GM12878 (cell line): ENCODE results near the gene MESP2. TPM values are rescaled to one million over a fixed set of nuclear protein-coding genes. Genes with fewer than 3 reads are reported as not detected.

Experiments
- ATAC-seq: fragments of 200-7000 bp; cut with Tn5 transposase; 3 replicates; pipeline ENCODE4 v1.9.1; 2020; ENCODE audit warnings: mild to moderate bottlenecking, moderate library complexity
- BruUV-seq: library from RNA; stranded (reverse); fragments of 400-500 nt; replicated peaks from 2 replicates; lab custom pipeline; 2021; lab: Mats Ljungman, UMichigan
- CTCF ChIA-PET: fragments of 300-600 bp; sonication (Branson Sonifier 250); formaldehyde crosslinking; extraction: SDS; loops from one replicate; lab custom pipeline; 2021; ENCODE audit warnings: inconsistent platforms; lab: Yijun Ruan, JAX
- POLR2A ChIA-PET: fragments of 350-600 bp; formaldehyde crosslinking; extraction: SDS; loops from one replicate; lab custom pipeline; 2021; ENCODE audit warnings: inconsistent platforms; lab: Charles Lee
- RAD21 ChIA-PET: fragments of 300-600 bp; sonication (Branson Sonifier 250); formaldehyde crosslinking; loops from one replicate; lab custom pipeline; 2023; ENCODE audit warnings: antibody characterized with exemption; ENCODE audit not compliant: unreplicated experiment; lab: Charles Lee
- SMC1A ChIA-PET: fragments of 300-600 bp; sonication (Branson Sonifier 250); formaldehyde crosslinking; loops from one replicate; lab custom pipeline; 2023; ENCODE audit not compliant: unreplicated experiment, uncharacterized antibody; lab: Charles Lee
- DNase-seq: peaks from one replicate; pipeline ENCODE4 v3.0.0-alpha.2; 2011; ENCODE audit warnings: low read depth, low spot score
- FAIRE-seq: peaks from 3 replicates; lab custom pipeline; 2011; peaks lifted over from hg19 to GRCh38; lab: Jason Lieb, UNC
- H2AFZ ChIP-seq: 2 replicates; pipeline ENCODE4 v1.6.0; 2011; ENCODE audit warnings: low read depth, low read length, control low read depth; ENCODE audit not compliant: control insufficient read depth
- H3K27ac ChIP-seq: 2 replicates; pipeline ENCODE4 v1.5.1; 2011; ENCODE audit warnings: control low read depth; ENCODE audit not compliant: control insufficient read depth, insufficient read depth
- H3K27me3 ChIP-seq, 2 experiments: replicated peaks in 1 of 2; 2 replicates each; pipeline versions ENCODE4 v1.6.0 to v1.6.1; 2011; ENCODE audit warnings: low read length in 1 of 2; ENCODE audit not compliant: control insufficient read depth in 2 of 2, insufficient read depth in 2 of 2
- H3K36me3 ChIP-seq, 2 experiments: 2 replicates each; pipeline ENCODE4 v1.5.1; 2011; ENCODE audit warnings: low read length in 1 of 2; ENCODE audit not compliant: control insufficient read depth in 2 of 2, insufficient read depth in 2 of 2
- H3K4me1 ChIP-seq: 2 replicates; pipeline ENCODE4 v1.6.1; 2011; ENCODE audit warnings: mild to moderate bottlenecking, low read length, moderate library complexity, mixed read lengths; ENCODE audit not compliant: control insufficient read depth, insufficient read depth
- H3K4me2 ChIP-seq: 2 replicates; pipeline ENCODE4 v1.6.0; 2011; ENCODE audit warnings: control low read depth; ENCODE audit not compliant: control insufficient read depth, insufficient read depth
- H3K4me3 ChIP-seq: fragments of 200-600 bp; sonication (generic); 2 replicates; pipeline ENCODE4 v1.5.1; 2016
- H3K79me2 ChIP-seq: 2 replicates; pipeline ENCODE4 v1.6.0; 2011; ENCODE audit warnings: low read length; ENCODE audit not compliant: control insufficient read depth, insufficient read depth
- H3K9ac ChIP-seq: 2 replicates; pipeline ENCODE4 v1.8.0; 2011; ENCODE audit warnings: low read length, control low read depth, mixed read lengths; ENCODE audit not compliant: control insufficient read depth, insufficient read depth
- H3K9me3 ChIP-seq: replicated peaks from 3 replicates; pipeline ENCODE4 v1.5.1; 2011; ENCODE audit warnings: mild to moderate bottlenecking, low read length; ENCODE audit not compliant: control insufficient read depth, insufficient read depth
- H4K20me1 ChIP-seq: 2 replicates; pipeline ENCODE4 v1.6.0; 2011; ENCODE audit not compliant: control insufficient read depth, insufficient read depth
- CEBPB ChIP-seq, 2 experiments: fragments of 150-350 bp in 1 of 2; IDR thresholded peaks; 2 replicates each; pipeline ENCODE4 v1.6.1; 2012 to 2014; ENCODE audit warnings: low read depth in 2 of 2, low read length in 2 of 2, borderline replicate concordance in 1 of 2, inconsistent platforms in 1 of 2
- FOXM1 ChIP-seq: IDR thresholded peaks from 2 replicates; pipeline ENCODE4 v1.6.1; 2012; ENCODE audit warnings: low read depth, mild to moderate bottlenecking, inconsistent platforms, low read length, moderate library complexity
- IKZF1 ChIP-seq: fragments of 450-650 bp; conservative IDR thresholded peaks from 2 replicates; pipeline ENCODE4 v1.6.1; 2017; ENCODE audit warnings: antibody characterized with exemption, mild to moderate bottlenecking
- MTA3 ChIP-seq: IDR thresholded peaks from 2 replicates; pipeline ENCODE4 v1.6.1; 2012; ENCODE audit warnings: low read length, inconsistent platforms, borderline replicate concordance
- POLR2A ChIP-seq: IDR thresholded peaks from 2 replicates; pipeline ENCODE4 v1.6.1; 2011; ENCODE audit warnings: low read depth, mild to moderate bottlenecking, low read length
- STAT1 ChIP-seq: fragments of 450-650 bp; conservative IDR thresholded peaks from 2 replicates; pipeline ENCODE4 v1.6.1; 2014; ENCODE audit warnings: antibody characterized with exemption, mild to moderate bottlenecking
- SUZ12 ChIP-seq: fragments of 200-600 bp; sonication (generic); IDR thresholded peaks from one replicate; pipeline ENCODE4 v1.6.1; 2018; ENCODE audit warnings: antibody characterized with exemption, mild to moderate bottlenecking; ENCODE audit not compliant: unreplicated experiment
- WGBS: methylation state at CpG from one replicate; pipeline ENCODE4 v1.1.6; 2016; ENCODE audit warnings: low lambda C conversion rate; ENCODE audit not compliant: insufficient replicate concordance, insufficient coverage; ENCODE audit errors: missing lambda C conversion rate; 5-methylcytosine and 5-hydroxymethylcytosine counted together
- in situ Hi-C: fragments of 300-500 bp; cut with MboI; formaldehyde crosslinking; loops from 9 replicates; pipeline ENCODE4 v1.14.3; 2018; ENCODE audit warnings: mixed read lengths
- intact Hi-C: fragments of 100-400 bp; cut with micrococcal nuclease; formaldehyde crosslinking; loops from one replicate; pipeline ENCODE4 v1.14.2; 2022; ENCODE audit not compliant: unreplicated experiment
- polyA plus RNA-seq, 11 experiments: library from polyadenylated mRNA; depleted of rRNA in 4 of 11; unstranded in 6 of 11; stranded (reverse) in 5 of 11; fragments of >200 nt; fragmentation: Nextera tagmentation in 4 of 11; fragmentation: Illumina TruSeq in 1 of 11; extraction: Ambion mirVana in 4 of 11; extraction: Trizol in 1 of 11; gene quantifications; 1 replicate in 1 of 11; 2 replicates in 10 of 11; pipeline versions ENCODE4 v1.2.1 to v1.2.3, GENCODE V29; 2011 to 2016; ENCODE audit warnings: inconsistent platforms in 2 of 11, missing spikeins in 2 of 11, low read depth in 1 of 11
- total RNA-seq, 4 experiments: library from RNA; depleted of rRNA in 3 of 4; stranded (reverse); fragments of >200 nt in 3 of 4; fragmentation: Illumina TruSeq in 1 of 4; extraction: Trizol in 1 of 4; gene quantifications; 2 replicates each; pipeline versions ENCODE4 v1.2.1 to v1.2.3, GENCODE V29; 2013 to 2021
- TF ChIP-seq, protein P1 (sequence below): IDR thresholded peaks from 2 replicates; pipeline ENCODE4 v1.6.1; 2011; ENCODE audit warnings: mild to moderate bottlenecking, low read depth, low read length, moderate library complexity; ENCODE audit not compliant: insufficient replicate concordance
- TF ChIP-seq, protein P2 (sequence below): fragments of 450-650 bp; IDR thresholded peaks from 2 replicates; pipeline ENCODE4 v1.6.1; 2017; ENCODE audit warnings: mild to moderate bottlenecking, moderate library complexity
- TF ChIP-seq, protein P3 (sequence below): IDR thresholded peaks from 2 replicates; pipeline ENCODE4 v1.6.1; 2011; ENCODE audit warnings: low read depth, low read length, improper control_type of control experiment, borderline replicate concordance
- TF ChIP-seq, protein P4 (sequence below): fragments of 450-650 bp; formaldehyde crosslinking; IDR thresholded peaks from 2 replicates; pipeline ENCODE4 v1.4.0; 2022; ENCODE audit warnings: mild to moderate bottlenecking, moderate library complexity
- TF ChIP-seq, protein P5 (sequence below): fragments of 150-350 bp; IDR thresholded peaks from 2 replicates; pipeline ENCODE4 v1.6.1; 2014; ENCODE audit warnings: mild to moderate bottlenecking, low read depth, low read length

Gene MESP2
- total and polyA plus RNA-seq, 10 of the 15 experiments (the other 5 are each of a cell fraction or from before 2014, with no cell fraction given), result 0.04 TPM; not detected in 9

DNA sequence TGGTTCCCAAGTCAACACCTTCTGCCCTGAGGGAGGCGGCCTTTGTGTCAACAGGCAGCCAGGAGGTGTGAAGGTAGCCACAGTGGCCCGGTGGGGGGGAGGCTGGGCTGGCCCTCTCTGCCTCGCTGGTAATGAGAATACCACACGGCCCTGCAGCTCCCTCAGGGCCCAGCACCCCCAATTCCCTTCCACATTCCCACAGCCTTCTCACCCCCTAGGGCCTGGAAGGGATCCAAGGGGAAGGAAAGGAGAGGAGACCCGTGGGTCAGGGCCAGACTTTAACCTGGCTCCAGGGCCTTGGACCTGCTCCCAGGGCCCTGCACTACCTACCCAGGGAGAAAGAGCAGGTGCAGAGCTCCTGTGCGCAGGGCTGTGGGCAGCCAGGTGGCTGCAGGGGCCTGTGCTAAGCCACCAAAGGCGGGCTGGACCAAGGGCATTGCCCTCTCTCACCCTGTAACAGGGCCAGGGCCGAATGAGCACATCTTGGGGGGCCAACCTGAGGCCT, 8.7 kb upstream of the MESP2 start:
- POLR2A ChIA-PET, result no interaction called here
- no TSS peak for BruUV-seq
- H3K27me3 ChIP-seq, result no peaks in the 10 kb centered on the region
- SMC1A ChIA-PET, result no interaction called here
- H3K9ac ChIP-seq, result no peak overlapping the region
- in situ Hi-C loops (no loop called here), intact Hi-C loops (loop anchor here (10.0 kb wide), 1 partner anchor 317 kb away; no protein-coding TSS in a partner anchor)
- H3K4me3 ChIP-seq, result no peak overlapping the region
- RAD21 ChIA-PET, result interaction anchor here (2.5 kb wide), 1 partner anchor 107 kb away, joined by 10 read pairs; no protein-coding TSS in a partner anchor
- no peak overlapping the region for H2AFZ ChIP-seq
- no peaks in the 10 kb centered on the region for H4K20me1 ChIP-seq
- no peaks in the 10 kb centered on the region for H3K36me3 ChIP-seq
- 43% methylated on average over 7 of the region's 8 CpGs for WGBS
- no peaks in the 10 kb centered on the region for H3K9me3 ChIP-seq
- no peak overlapping the region for H3K4me2 ChIP-seq
- FAIRE-seq, result no peak
- no peaks in the 10 kb centered on the region for H3K79me2 ChIP-seq
- CTCF ChIA-PET, result interaction anchor here (1.2 to 2.5 kb wide), 2 partner anchors 107 to 204 kb away, joined by 3 to 14 read pairs; no protein-coding TSS in a partner anchor
- DNase-seq, result no peak
- no peak; the same call in 2 of the 3 replicates for ATAC-seq
- no peak overlapping the region for H3K27ac ChIP-seq
- no peaks in the 10 kb centered on the region for H3K4me1 ChIP-seq
- no peak for TF ChIP-seq IKZF1
- TF ChIP-seq STAT1, result no peak
- TF ChIP-seq FOXM1, result no peak
- TF ChIP-seq, protein P1, sequence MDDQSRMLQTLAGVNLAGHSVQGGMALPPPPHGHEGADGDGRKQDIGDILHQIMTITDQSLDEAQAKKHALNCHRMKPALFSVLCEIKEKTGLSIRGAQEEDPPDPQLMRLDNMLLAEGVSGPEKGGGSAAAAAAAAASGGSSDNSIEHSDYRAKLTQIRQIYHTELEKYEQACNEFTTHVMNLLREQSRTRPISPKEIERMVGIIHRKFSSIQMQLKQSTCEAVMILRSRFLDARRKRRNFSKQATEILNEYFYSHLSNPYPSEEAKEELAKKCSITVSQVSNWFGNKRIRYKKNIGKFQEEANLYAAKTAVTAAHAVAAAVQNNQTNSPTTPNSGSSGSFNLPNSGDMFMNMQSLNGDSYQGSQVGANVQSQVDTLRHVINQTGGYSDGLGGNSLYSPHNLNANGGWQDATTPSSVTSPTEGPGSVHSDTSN, result no peak
- TF ChIP-seq, protein P2, sequence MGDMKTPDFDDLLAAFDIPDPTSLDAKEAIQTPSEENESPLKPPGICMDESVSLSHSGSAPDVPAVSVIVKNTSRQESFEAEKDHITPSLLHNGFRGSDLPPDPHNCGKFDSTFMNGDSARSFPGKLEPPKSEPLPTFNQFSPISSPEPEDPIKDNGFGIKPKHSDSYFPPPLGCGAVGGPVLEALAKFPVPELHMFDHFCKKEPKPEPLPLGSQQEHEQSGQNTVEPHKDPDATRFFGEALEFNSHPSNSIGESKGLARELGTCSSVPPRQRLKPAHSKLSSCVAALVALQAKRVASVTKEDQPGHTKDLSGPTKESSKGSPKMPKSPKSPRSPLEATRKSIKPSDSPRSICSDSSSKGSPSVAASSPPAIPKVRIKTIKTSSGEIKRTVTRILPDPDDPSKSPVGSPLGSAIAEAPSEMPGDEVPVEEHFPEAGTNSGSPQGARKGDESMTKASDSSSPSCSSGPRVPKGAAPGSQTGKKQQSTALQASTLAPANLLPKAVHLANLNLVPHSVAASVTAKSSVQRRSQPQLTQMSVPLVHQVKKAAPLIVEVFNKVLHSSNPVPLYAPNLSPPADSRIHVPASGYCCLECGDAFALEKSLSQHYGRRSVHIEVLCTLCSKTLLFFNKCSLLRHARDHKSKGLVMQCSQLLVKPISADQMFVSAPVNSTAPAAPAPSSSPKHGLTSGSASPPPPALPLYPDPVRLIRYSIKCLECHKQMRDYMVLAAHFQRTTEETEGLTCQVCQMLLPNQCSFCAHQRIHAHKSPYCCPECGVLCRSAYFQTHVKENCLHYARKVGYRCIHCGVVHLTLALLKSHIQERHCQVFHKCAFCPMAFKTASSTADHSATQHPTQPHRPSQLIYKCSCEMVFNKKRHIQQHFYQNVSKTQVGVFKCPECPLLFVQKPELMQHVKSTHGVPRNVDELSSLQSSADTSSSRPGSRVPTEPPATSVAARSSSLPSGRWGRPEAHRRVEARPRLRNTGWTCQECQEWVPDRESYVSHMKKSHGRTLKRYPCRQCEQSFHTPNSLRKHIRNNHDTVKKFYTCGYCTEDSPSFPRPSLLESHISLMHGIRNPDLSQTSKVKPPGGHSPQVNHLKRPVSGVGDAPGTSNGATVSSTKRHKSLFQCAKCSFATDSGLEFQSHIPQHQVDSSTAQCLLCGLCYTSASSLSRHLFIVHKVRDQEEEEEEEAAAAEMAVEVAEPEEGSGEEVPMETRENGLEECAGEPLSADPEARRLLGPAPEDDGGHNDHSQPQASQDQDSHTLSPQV, result no peak
- no peak for TF ChIP-seq MTA3
- TF ChIP-seq, protein P3, sequence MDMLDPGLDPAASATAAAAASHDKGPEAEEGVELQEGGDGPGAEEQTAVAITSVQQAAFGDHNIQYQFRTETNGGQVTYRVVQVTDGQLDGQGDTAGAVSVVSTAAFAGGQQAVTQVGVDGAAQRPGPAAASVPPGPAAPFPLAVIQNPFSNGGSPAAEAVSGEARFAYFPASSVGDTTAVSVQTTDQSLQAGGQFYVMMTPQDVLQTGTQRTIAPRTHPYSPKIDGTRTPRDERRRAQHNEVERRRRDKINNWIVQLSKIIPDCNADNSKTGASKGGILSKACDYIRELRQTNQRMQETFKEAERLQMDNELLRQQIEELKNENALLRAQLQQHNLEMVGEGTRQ, result no peak
- no peak for TF ChIP-seq CEBPB (IDR thresholded peaks at IDR 0.05; ENCODE audit: borderline replicate concordance in 1 of 2, low read depth in 2 of 2, low read length in 2 of 2)
- TF ChIP-seq, protein P4, sequence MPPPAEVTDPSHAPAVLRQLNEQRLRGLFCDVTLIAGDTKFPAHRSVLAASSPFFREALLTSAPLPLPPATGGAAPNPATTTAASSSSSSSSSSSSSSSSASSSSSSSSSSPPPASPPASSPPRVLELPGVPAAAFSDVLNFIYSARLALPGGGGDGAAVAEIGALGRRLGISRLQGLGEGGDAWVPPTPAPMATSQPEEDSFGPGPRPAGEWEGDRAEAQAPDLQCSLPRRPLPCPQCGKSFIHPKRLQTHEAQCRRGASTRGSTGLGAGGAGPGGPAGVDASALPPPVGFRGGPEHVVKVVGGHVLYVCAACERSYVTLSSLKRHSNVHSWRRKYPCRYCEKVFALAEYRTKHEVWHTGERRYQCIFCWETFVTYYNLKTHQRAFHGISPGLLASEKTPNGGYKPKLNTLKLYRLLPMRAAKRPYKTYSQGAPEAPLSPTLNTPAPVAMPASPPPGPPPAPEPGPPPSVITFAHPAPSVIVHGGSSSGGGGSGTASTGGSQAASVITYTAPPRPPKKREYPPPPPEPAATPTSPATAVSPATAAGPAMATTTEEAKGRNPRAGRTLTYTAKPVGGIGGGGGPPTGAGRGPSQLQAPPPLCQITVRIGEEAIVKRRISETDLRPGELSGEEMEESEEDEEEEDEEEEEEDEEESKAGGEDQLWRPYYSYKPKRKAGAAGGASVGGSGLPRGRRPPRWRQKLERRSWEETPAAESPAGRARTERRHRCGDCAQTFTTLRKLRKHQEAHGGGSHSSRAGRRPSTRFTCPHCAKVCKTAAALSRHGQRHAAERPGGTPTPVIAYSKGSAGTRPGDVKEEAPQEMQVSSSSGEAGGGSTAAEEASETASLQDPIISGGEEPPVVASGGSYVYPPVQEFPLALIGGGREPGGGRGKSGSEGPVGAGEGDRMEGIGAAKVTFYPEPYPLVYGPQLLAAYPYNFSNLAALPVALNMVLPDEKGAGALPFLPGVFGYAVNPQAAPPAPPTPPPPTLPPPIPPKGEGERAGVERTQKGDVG (CRISPR knock-in tag), result no peak
- TF ChIP-seq, protein P5, sequence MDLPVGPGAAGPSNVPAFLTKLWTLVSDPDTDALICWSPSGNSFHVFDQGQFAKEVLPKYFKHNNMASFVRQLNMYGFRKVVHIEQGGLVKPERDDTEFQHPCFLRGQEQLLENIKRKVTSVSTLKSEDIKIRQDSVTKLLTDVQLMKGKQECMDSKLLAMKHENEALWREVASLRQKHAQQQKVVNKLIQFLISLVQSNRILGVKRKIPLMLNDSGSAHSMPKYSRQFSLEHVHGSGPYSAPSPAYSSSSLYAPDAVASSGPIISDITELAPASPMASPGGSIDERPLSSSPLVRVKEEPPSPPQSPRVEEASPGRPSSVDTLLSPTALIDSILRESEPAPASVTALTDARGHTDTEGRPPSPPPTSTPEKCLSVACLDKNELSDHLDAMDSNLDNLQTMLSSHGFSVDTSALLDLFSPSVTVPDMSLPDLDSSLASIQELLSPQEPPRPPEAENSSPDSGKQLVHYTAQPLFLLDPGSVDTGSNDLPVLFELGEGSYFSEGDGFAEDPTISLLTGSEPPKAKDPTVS, result no peak
- TF ChIP-seq POLR2A, result no peak
- TF ChIP-seq SUZ12, result no peak
